ENCODE results near the gene MINK1.
A peak's percentile ranks its signal among the peaks of the same experiment; 100 is the strongest.

The MINK1 gene

GRCh38 chr17:4939796-4940554 is 106.8 kb downstream of the MINK1 start, which contains the start of the genes RNF167 and SLC25A11:
RNF167 (plus strand) TSS chr17:4940268; CDS start chr17:4940910, 642 bp downstream.
SLC25A11 (minus strand) TSS chr17:4940046; CDS start chr17:4939910, 136 bp downstream.
- under 1% methylated on average over 72 of the region's 72 CpGs for WGBS
- Histone ChIP-seq H3K9me3 (ENCODE audit: insufficient read depth, low read depth, low read length) (no peaks in the 10 kb centered on the region), H3K27me3 (ENCODE audit: insufficient read depth, low read length) (no peaks in the 10 kb centered on the region), H3K9ac (ENCODE audit: low read depth, low read length) (peak within 1 kb of the TSS; percentile 89), H3K4me1 (ENCODE audit: insufficient read depth, low read length) (peaks cover 15% of the 10 kb centered on the region; the same call in 1 of the 2 replicates), H3K36me3 (ENCODE audit: insufficient read depth, low read length) (peaks cover 53% of the 10 kb centered on the region), H3K27ac (ENCODE audit: low read depth, low read length) (peak within 1 kb of the TSS; percentile 90), H3K4me3 (ENCODE audit: low read length) (peak within 1 kb of the TSS; percentile 70)

DNA sequence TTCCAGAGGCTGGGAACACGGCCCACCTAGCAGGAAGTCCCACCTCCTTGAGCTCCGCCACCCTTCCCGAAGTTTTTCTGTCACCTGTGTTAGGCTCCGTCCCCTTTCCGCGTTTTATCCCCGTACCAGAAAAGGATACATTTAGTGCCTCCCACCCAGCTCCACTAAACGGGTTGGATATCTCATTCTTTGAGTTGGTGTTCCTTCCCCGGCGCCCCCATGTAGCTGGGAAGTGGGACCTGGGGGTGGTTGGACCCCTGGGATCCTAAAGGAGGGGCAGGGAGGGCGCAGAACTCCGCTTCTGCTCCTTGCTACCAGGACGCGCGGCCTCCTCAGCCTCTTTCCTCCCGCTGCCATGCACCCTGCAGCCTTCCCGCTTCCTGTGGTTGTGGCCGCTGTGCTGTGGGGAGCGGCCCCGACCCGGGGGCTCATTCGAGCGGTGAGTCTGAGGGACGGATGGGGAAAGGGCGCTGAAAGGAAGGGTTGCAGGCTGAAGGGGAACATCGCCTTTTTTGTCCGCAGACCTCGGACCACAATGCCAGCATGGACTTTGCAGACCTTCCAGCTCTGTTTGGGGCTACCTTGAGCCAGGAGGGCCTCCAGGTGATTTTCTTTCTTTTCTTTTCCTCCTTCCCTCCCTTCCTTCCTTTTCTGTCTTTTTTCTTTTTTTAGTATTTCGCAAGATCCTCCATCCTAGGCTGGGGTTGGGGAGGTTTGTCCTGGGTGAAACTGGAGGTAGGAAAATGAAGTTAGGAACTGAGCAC is 107.6 kb downstream of the MINK1 start:
- Histone ChIP-seq H3K27me3 (ENCODE audit: insufficient read depth, low read length) (no peaks in the 10 kb centered on the region), H3K9me3 (ENCODE audit: insufficient read depth, low read depth, low read length) (no peaks in the 10 kb centered on the region), H3K4me1 (ENCODE audit: insufficient read depth, low read length) (peaks cover 23% of the 10 kb centered on the region; the same call in 1 of the 2 replicates), H3K9ac (ENCODE audit: low read depth, low read length) (peak overlapping the region; percentile 89), H3K36me3 (ENCODE audit: insufficient read depth, low read length) (peaks cover 60% of the 10 kb centered on the region), H3K27ac (ENCODE audit: low read depth, low read length) (peak overlapping the region; percentile 90), H3K4me3 (ENCODE audit: low read length) (peak overlapping the region; percentile 70)
- 3% methylated on average over 29 of the region's 29 CpGs for WGBS

- Histone ChIP-seq H3K36me3 (ENCODE audit: insufficient read depth, low read length) (peaks cover 66% of the 10 kb centered on the region), H3K4me3 (ENCODE audit: low read length) (peak overlapping the region; percentile 70), H3K27ac (ENCODE audit: low read depth, low read length) (peak overlapping the region; percentile 90; the same call in 1 of the 2 replicates), H3K4me1 (ENCODE audit: insufficient read depth, low read length) (peaks cover 27% of the 10 kb centered on the region; the same call in 1 of the 2 replicates), H3K9me3 (ENCODE audit: insufficient read depth, low read depth, low read length) (no peaks in the 10 kb centered on the region), H3K9ac (ENCODE audit: low read depth, low read length) (peak overlapping the region; percentile 89), H3K27me3 (ENCODE audit: insufficient read depth, low read length) (no peaks in the 10 kb centered on the region)
- 83% methylated on average over 4 of the region's 4 CpGs for WGBS
These were observed 108.1 kb downstream of the MINK1 start for GRCh38 chr17:4941319-4941610.

GRCh38 chr17:4942760-4943508 is 109.8 kb downstream of the MINK1 start:
- Histone ChIP-seq H3K4me1 (ENCODE audit: insufficient read depth, low read length) (peaks cover 32% of the 10 kb centered on the region; the same call in 1 of the 2 replicates), H3K4me3 (ENCODE audit: low read length) (no peak overlapping the region), H3K36me3 (ENCODE audit: insufficient read depth, low read length) (peaks cover 63% of the 10 kb centered on the region)

GRCh38 chr17:4944163-4944553 is 111.0 kb downstream of the MINK1 start:
- Histone ChIP-seq H3K9ac (ENCODE audit: low read depth, low read length) (no peak overlapping the region; the same call in 1 of the 2 replicates), H3K4me1 (ENCODE audit: insufficient read depth, low read length) (peaks cover 24% of the 10 kb centered on the region; the same call in 1 of the 2 replicates), H3K27ac (ENCODE audit: low read depth, low read length) (peak overlapping the region; percentile 100; the same call in 1 of the 2 replicates), H3K9me3 (ENCODE audit: insufficient read depth, low read depth, low read length) (no peaks in the 10 kb centered on the region), H3K36me3 (ENCODE audit: insufficient read depth, low read length) (peaks cover 57% of the 10 kb centered on the region), H3K4me3 (ENCODE audit: low read length) (no peak overlapping the region), H3K27me3 (ENCODE audit: insufficient read depth, low read length) (no peaks in the 10 kb centered on the region)
- WGBS: 87% methylated on average over 3 of the region's 3 CpGs

More at GRCh38 chr17:4942760-4943508, 109.8 kb downstream of the MINK1 start:
- Histone ChIP-seq H3K9me3 (ENCODE audit: insufficient read depth, low read depth, low read length) (no peaks in the 10 kb centered on the region), H3K9ac (ENCODE audit: low read depth, low read length) (no peak overlapping the region), H3K27ac (ENCODE audit: low read depth, low read length) (no peak overlapping the region), H3K27me3 (ENCODE audit: insufficient read depth, low read length) (no peaks in the 10 kb centered on the region)
- 93% methylated on average over 13 of the region's 13 CpGs for WGBS

DNA sequence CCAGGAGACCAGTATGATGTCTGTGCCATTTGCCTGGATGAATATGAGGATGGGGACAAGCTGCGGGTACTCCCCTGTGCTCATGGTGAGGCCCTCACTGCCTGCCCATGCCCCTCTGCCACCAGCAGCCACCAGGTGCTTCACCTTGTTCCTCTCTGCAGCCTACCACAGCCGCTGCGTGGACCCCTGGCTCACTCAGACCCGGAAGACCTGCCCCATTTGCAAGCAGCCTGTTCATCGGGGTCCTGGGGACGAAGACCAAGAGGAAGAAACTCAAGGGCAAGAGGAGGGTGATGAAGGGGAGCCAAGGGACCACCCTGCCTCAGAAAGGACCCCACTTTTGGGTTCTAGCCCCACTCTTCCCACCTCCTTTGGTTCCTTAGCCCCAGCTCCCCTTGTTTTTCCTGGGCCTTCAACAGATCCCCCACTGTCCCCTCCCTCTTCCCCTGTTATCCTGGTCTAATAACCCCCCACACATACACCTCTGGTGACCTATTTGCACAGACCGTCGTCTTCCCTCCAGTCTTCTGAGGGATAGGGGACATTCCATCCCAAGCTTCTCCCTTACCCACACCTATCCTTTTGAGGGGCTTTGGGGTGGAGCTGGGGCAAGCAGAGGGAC is 111.5 kb downstream of the MINK1 start:
- Histone ChIP-seq H3K27me3 (ENCODE audit: insufficient read depth, low read length) (no peaks in the 10 kb centered on the region), H3K4me3 (ENCODE audit: low read length) (0 out of 2 replicates have a peak overlapping the region, but pooled peaks have one; percentile 99), H3K4me1 (ENCODE audit: insufficient read depth, low read length) (peaks cover 24% of the 10 kb centered on the region; the same call in 1 of the 2 replicates), H3K36me3 (ENCODE audit: insufficient read depth, low read length) (peaks cover 57% of the 10 kb centered on the region), H3K9ac (ENCODE audit: low read depth, low read length) (no peak overlapping the region; the same call in 1 of the 2 replicates), H3K27ac (ENCODE audit: low read depth, low read length) (peak overlapping the region; percentile 100), H3K9me3 (ENCODE audit: insufficient read depth, low read depth, low read length) (no peaks in the 10 kb centered on the region)
- 89% methylated on average over 6 of the region's 8 CpGs for WGBS

DNA sequence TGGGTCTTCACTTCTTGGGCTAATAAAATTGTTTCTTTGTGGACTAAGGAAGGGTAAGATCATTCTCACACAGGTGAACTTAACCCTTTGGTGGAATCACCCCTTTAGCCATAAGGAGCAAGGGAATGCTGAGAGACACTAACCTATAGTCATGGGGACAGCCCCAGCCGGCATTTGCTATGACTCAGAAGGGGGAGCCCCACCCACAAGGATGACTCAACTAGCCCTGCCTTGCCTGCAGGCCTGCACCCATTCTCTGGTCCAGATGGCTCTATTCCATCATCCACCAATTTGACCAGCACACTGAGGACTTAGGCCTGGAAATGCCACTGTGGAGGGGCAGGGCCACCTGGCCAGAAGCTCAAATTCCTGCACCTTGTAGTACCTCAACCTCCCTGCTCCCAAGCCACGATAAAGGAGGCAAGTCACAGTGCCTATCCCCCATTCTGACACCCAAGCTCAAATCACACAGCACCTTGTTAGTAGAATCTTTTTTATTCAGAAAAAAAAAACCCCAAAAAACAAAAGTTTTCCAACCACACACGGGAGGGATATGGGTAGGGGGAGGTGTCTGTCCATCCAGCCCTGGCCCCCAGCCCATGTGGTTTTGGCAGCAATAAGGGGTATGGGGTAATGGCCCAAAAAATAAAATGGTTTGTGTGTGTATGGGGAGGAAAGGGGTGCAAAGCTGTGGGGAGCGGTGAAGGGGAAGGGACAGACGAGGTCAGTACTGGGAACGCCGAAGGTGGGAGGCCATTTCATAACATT is 112.2 kb downstream of the MINK1 start:
- H3K9me3 ChIP-seq (ENCODE audit: insufficient read depth, low read depth, low read length): no peaks in the 10 kb centered on the region
- H3K4me1 ChIP-seq (ENCODE audit: insufficient read depth, low read length): peaks cover 24% of the 10 kb centered on the region; the same call in 1 of the 2 replicates
- H3K9ac ChIP-seq (ENCODE audit: low read depth, low read length): peak overlapping the region; percentile 25; the same call in 1 of the 2 replicates
- H3K27me3 ChIP-seq (ENCODE audit: insufficient read depth, low read length): no peaks in the 10 kb centered on the region
- peak overlapping the region; percentile 100 for H3K27ac ChIP-seq (ENCODE audit: low read depth, low read length)
- 80% methylated on average over 7 of the region's 7 CpGs for WGBS
- peak overlapping the region; percentile 99; the same call in 1 of the 2 replicates for H3K4me3 ChIP-seq (ENCODE audit: low read length)
- H3K36me3 ChIP-seq (ENCODE audit: insufficient read depth, low read length): peaks cover 57% of the 10 kb centered on the region

DNA sequence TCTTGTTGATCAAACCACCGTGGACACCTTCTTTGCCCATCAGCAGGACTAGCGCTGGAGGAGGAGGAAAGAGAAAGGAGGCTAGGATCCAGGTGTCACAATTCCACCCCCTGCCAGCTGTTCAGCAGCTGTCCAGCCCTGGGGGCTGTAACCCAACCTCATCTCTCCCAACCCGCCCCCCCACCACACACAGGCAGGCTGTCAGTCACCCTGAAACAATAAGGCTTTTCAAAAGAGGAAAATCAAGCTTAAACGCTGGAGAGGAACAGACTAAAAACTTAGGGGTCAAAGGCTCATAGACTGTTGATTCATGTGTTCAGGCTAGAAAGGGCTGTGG is 112.8 kb downstream of the MINK1 start:
- Histone ChIP-seq H3K4me1 (ENCODE audit: insufficient read depth, low read length) (peaks cover 26% of the 10 kb centered on the region), H3K36me3 (ENCODE audit: insufficient read depth, low read length) (peaks cover 57% of the 10 kb centered on the region), H3K4me3 (ENCODE audit: low read length) (peak overlapping the region; percentile 99; the same call in 1 of the 2 replicates), H3K9ac (ENCODE audit: low read depth, low read length) (peak overlapping the region; percentile 74; the same call in 1 of the 2 replicates), H3K27ac (ENCODE audit: low read depth, low read length) (peak overlapping the region; percentile 100; the same call in 1 of the 2 replicates), H3K9me3 (ENCODE audit: insufficient read depth, low read depth, low read length) (no peaks in the 10 kb centered on the region), H3K27me3 (ENCODE audit: insufficient read depth, low read length) (no peaks in the 10 kb centered on the region)
- WGBS: 73% methylated on average over 4 of the region's 4 CpGs

- H3K4me3 ChIP-seq (ENCODE audit: low read length): peak overlapping the region; percentile 99
- no peaks in the 10 kb centered on the region for H3K9me3 ChIP-seq (ENCODE audit: insufficient read depth, low read depth, low read length)
- H3K36me3 ChIP-seq (ENCODE audit: insufficient read depth, low read length): peaks cover 57% of the 10 kb centered on the region
- H3K27ac ChIP-seq (ENCODE audit: low read depth, low read length): peak overlapping the region; percentile 100
- peaks cover 27% of the 10 kb centered on the region for H3K4me1 ChIP-seq (ENCODE audit: insufficient read depth, low read length)
- H3K9ac ChIP-seq (ENCODE audit: low read depth, low read length): peak overlapping the region; percentile 74
- no peaks in the 10 kb centered on the region for H3K27me3 ChIP-seq (ENCODE audit: insufficient read depth, low read length)
- 54% methylated on average over 14 of the region's 16 CpGs for WGBS
These were observed 113.3 kb downstream of the MINK1 start for GRCh38 chr17:4946312-4946976.
